ENCODE results near the gene UROC1.
"Not testable (repeated sequence)": the region's sequence is repeated elsewhere in the genome, so short reads cannot be mapped to it uniquely, and the experiment has no call there.

Gene UROC1

DNA sequence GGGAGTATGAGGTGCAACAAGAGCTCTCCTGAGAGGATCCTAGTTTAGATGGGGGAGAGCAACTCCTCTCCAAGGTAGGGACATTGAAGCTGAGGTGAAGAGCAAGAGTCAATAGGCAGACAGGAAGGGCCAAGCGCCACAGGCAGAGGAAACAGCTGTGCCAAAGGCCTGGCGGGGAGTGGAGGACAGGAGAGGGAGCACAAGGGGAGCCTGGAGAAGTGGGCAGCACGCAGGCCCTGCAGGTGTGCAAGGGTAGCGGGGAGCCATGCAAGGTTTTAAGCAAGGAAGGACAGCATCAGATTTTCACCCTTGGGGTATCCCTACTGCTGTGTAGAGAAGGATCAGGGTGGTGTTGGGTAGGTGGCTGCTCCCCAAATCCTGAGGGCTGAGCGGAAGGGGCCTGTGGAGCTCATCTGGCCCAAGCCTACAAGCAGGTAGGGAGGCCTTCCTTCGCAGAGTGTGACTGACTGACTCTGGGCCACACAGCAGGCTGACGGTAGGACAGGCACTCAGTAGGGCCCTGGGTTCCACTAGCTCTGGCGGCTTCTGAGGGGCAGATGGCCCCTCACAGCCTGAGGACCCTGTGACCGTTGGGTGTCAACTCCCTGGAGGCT lies 19.6 kb upstream of the UROC1 start:
- TF ChIP-seq, protein P1, sequence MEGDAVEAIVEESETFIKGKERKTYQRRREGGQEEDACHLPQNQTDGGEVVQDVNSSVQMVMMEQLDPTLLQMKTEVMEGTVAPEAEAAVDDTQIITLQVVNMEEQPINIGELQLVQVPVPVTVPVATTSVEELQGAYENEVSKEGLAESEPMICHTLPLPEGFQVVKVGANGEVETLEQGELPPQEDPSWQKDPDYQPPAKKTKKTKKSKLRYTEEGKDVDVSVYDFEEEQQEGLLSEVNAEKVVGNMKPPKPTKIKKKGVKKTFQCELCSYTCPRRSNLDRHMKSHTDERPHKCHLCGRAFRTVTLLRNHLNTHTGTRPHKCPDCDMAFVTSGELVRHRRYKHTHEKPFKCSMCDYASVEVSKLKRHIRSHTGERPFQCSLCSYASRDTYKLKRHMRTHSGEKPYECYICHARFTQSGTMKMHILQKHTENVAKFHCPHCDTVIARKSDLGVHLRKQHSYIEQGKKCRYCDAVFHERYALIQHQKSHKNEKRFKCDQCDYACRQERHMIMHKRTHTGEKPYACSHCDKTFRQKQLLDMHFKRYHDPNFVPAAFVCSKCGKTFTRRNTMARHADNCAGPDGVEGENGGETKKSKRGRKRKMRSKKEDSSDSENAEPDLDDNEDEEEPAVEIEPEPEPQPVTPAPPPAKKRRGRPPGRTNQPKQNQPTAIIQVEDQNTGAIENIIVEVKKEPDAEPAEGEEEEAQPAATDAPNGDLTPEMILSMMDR (IDR thresholded peaks at IDR 0.05; ENCODE audit: low read depth, low read length): no peak
- no peak for DNase-seq (ENCODE audit: extremely low read depth, low read depth)

DNA sequence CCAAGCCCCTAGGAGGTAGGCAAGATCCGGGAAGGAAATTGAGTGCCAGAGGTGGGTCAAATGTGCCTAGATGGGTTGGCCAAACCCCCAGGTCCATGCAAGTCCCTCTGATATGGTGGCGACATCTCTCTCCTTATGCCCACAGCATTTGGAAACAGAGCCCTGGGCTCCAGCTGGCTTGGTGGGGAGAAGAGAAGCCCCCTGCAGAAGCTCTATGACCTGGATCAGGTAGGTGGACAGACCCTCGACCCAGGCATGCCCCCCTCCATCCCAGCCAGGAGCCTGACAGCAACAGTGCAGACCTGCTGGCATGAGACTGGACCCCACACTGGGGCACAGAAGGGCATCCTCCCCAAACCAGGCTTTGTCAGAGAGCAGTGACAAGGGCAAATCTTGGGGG lies 18.6 kb upstream of the UROC1 start:
- TF ChIP-seq, protein P1 (IDR thresholded peaks at IDR 0.05; ENCODE audit: low read depth, low read length): no peak
- DNase-seq (ENCODE audit: extremely low read depth, low read depth): no peak

DNA sequence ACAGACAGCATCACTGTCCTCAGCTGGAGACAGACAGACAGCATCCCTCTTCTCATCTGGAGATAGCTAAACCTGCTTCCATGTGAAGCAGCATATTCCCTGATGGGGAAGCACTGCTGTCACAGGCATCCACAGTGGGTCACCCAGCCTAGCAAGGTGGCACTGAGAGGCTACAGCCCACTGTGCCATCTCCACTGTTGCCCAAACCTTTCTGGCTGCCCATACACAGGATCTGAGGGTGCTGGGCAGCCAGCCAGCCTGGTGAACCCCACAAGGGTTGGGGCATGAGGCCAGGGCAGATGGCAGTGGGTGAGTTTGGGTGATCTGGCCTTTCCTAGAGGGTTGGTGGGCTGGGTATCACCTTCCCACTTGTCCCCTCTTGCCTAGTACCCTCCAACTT lies 18.1 kb upstream of the UROC1 start:
- DNase-seq (ENCODE audit: extremely low read depth, low read depth): no peak
- TF ChIP-seq, protein P1 (IDR thresholded peaks at IDR 0.05; ENCODE audit: low read depth, low read length): no peak

DNA sequence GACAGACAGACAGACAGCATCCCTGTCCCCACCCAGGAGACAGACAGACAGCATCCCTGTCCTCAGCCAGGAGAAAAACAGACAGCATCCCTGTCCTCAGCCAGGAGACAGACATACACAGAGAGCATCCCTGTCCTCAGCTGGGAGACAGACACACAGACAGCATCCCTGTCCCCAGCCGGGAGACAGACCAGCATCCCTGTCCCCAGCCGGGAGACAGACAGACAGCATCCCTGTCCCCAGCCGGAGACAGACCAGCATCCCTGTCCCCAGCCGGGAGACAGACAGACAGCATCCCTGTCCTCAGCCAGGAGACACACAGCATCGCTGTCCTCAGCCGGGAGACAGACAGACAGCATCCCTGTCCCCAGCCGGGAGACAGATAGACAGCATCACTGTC lies 17.1 kb upstream of the UROC1 start:
- not testable (repeated sequence) for DNase-seq (ENCODE audit: extremely low read depth, low read depth)

DNA sequence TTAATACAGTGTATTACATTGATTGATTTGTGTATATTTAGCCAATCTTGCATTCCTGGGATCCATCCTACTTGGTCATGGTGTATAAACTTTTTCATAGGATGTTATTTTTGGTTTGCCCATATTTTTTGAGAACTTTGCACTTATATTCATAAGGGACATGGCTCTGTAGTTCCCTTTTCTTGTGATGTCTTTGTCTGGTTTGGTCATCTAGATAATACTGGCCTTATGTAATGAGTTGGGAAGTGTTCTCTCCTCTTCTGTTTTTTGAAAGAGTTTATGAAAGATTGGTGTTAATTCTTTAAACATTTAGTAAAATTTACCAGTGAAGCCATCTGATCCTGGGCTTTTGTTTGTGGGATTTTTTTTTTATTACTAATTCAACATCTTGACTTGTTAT lies 15.9 kb upstream of the UROC1 start:
- TF ChIP-seq, protein P1 (IDR thresholded peaks at IDR 0.05; ENCODE audit: low read depth, low read length): no peak
- DNase-seq (ENCODE audit: extremely low read depth, low read depth): no peak

DNA sequence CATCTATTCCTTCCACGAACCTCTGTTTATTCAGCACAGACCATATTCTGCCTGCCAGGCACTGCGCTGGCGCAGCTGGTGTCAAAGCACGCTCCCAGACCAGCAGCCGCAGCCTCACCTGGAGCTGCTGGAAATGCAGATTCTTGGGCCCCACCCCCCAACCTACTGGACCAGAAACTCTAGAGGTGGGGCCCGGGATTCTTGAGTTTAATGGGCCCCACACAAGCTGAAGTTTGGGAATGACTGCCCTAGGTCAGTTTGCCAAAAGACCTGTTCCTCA lies 13.4 kb upstream of the UROC1 start:
- TF ChIP-seq, protein P1 (IDR thresholded peaks at IDR 0.05; ENCODE audit: low read depth, low read length): no peak
- no peak for DNase-seq (ENCODE audit: extremely low read depth, low read depth)

DNA sequence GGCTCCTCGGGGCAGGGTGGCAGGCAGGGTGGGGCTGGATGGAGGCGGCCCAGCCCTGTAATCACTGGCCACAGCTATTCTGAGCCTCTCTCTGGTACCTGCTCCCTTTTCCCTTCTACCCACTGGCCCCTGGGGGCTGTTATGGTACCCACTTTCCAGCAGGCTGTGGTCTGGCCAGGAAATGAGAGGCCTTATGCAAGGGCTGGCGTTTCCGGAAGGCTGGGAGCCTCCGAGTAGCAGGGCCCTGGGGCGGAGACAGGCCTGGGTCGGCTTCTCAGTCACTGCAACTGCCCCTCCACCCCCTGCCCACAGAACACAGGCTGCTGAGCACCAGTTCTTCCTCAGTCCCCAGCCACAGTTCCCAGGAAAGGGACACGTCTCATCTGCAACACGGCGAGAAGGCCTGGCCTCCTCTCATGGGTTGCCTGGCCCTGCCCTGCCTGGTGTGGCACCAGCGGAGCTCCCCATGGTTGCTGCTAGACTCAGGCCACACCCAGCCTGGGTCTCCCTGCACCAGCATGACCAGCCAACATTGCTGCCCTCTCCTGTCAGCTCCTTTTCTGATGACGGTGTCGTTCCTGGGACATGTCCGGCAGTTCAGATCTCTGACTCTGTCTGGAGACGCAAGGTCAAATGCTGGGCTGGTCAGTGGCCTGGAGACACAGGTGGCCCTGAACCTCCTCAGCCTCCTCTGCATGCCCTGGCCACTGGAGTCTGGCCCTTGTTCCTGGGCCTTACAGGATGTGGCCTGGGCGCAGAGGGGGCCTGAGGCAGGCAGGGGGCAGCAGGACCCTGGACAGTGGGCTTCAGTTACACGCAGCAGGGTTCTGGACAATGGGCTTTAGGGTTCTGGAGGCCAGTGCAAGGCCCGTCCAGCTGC lies 12.8 kb upstream of the UROC1 start:
- TF ChIP-seq, protein P1 (IDR thresholded peaks at IDR 0.05; ENCODE audit: low read depth, low read length): no peak
- DNase-seq (ENCODE audit: extremely low read depth, low read depth): no peak

Measured in AG09319 (cell line).